BLaER1 (cell line): ENCODE measurements around the gene SFT2D1.
A peak's percentile ranks its signal among the peaks of the same experiment; 100 is the strongest.

ENCODE experiments used
- H3K27ac ChIP-seq: shearing (Covaris generic); formaldehyde crosslinking; 2 replicates; pipeline ENCODE4 v1.8.1; 2022
- H3K27me3 ChIP-seq: shearing (Covaris generic); formaldehyde crosslinking; 2 replicates; pipeline ENCODE4 v1.8.1; 2022
- H3K36me3 ChIP-seq: shearing (Covaris generic); formaldehyde crosslinking; 2 replicates; pipeline ENCODE4 v1.8.1; 2022
- H3K4me1 ChIP-seq: shearing (Covaris generic); formaldehyde crosslinking; 2 replicates; pipeline ENCODE4 v1.8.1; 2022
- H3K4me2 ChIP-seq: shearing (Covaris generic); formaldehyde crosslinking; 2 replicates; pipeline ENCODE4 v1.8.1; 2022
- H3K4me3 ChIP-seq: shearing (Covaris generic); formaldehyde crosslinking; 2 replicates; pipeline ENCODE4 v1.8.1; 2022
- H3K9ac ChIP-seq: shearing (Covaris generic); formaldehyde crosslinking; 2 replicates; pipeline ENCODE4 v1.8.1; 2022
- H3K9me3 ChIP-seq: shearing (Covaris generic); formaldehyde crosslinking; 2 replicates; pipeline ENCODE4 v1.8.1; 2022
- H4K20me1 ChIP-seq: shearing (Covaris generic); formaldehyde crosslinking; 2 replicates; pipeline ENCODE4 v1.8.1; 2022
- Cebpa-rat ChIP-seq: shearing (Covaris generic); IDR thresholded peaks from 2 replicates; pipeline ENCODE4 v1.8.1; 2022

SFT2D1 gene

GRCh38 chr6:166338854-166339253 lies 3.5 kb downstream of the SFT2D1 start:
- no peaks in the 10 kb centered on the region for H3K27me3 ChIP-seq
- H3K4me2 ChIP-seq, result peak overlapping the region; percentile 87
- peaks cover 74% of the 10 kb centered on the region for H4K20me1 ChIP-seq
- no peak overlapping the region for H3K27ac ChIP-seq
- H3K4me1 ChIP-seq, result peaks cover 86% of the 10 kb centered on the region
- H3K9ac ChIP-seq, result no peak overlapping the region
- TF ChIP-seq Cebpa-rat, result no peak
- no peak overlapping the region for H3K4me3 ChIP-seq
- H3K9me3 ChIP-seq, result no peaks in the 10 kb centered on the region
- H3K36me3 ChIP-seq, result peaks cover 58% of the 10 kb centered on the region

GRCh38 chr6:166336847-166337246 lies 5.5 kb downstream of the SFT2D1 start:
- H3K4me1 ChIP-seq, result peaks cover 96% of the 10 kb centered on the region
- H3K9ac ChIP-seq, result no peak overlapping the region
- peak overlapping the region; percentile 49 for H3K27ac ChIP-seq
- no peak for TF ChIP-seq Cebpa-rat
- peaks cover 58% of the 10 kb centered on the region for H3K36me3 ChIP-seq
- no peak overlapping the region for H3K4me3 ChIP-seq
- peaks cover 91% of the 10 kb centered on the region for H4K20me1 ChIP-seq
- peak overlapping the region; percentile 68 for H3K4me2 ChIP-seq
- H3K9me3 ChIP-seq, result no peaks in the 10 kb centered on the region
- no peaks in the 10 kb centered on the region for H3K27me3 ChIP-seq

GRCh38 chr6:166335378-166336302 lies 6.7 kb downstream of the SFT2D1 start:
- H3K9me3 ChIP-seq, result no peaks in the 10 kb centered on the region
- H3K27ac ChIP-seq, result peak overlapping the region; percentile 12; the same call in 1 of the 2 replicates
- no peak overlapping the region for H3K4me3 ChIP-seq
- peak overlapping the region; percentile 99 for H3K4me2 ChIP-seq
- no peak overlapping the region for H3K9ac ChIP-seq
- peaks cover 92% of the 10 kb centered on the region for H4K20me1 ChIP-seq
- no peaks in the 10 kb centered on the region for H3K27me3 ChIP-seq
- no peak for TF ChIP-seq Cebpa-rat
- peaks cover 60% of the 10 kb centered on the region for H3K36me3 ChIP-seq
- H3K4me1 ChIP-seq, result peaks cover 96% of the 10 kb centered on the region

GRCh38 chr6:166334878-166335277 lies 7.5 kb downstream of the SFT2D1 start:
- Histone ChIP-seq H3K4me2 (peak overlapping the region; percentile 99), H3K9me3 (no peaks in the 10 kb centered on the region), H3K27me3 (no peaks in the 10 kb centered on the region), H3K27ac (peak overlapping the region; percentile 90), H3K9ac (peak overlapping the region; percentile 71; the same call in 1 of the 2 replicates), H3K36me3 (peaks cover 64% of the 10 kb centered on the region), H3K4me1 (peaks cover 90% of the 10 kb centered on the region), H4K20me1 (peaks cover 91% of the 10 kb centered on the region), H3K4me3 (no peak overlapping the region)
- no peak for TF ChIP-seq Cebpa-rat

GRCh38 chr6:166333172-166333995 lies 9.0 kb downstream of the SFT2D1 start:
- TF ChIP-seq Cebpa-rat, result no peak
- Histone ChIP-seq H4K20me1 (peaks cover 88% of the 10 kb centered on the region), H3K27me3 (no peaks in the 10 kb centered on the region), H3K36me3 (peaks cover 61% of the 10 kb centered on the region), H3K4me1 (peaks cover 75% of the 10 kb centered on the region), H3K4me3 (peak overlapping the region; percentile 58), H3K4me2 (peak overlapping the region; percentile 99), H3K9ac (peak overlapping the region; percentile 71), H3K9me3 (no peaks in the 10 kb centered on the region), H3K27ac (peak overlapping the region; percentile 90)

GRCh38 chr6:166331503-166332415 lies 10.6 kb downstream of the SFT2D1 start:
- Histone ChIP-seq H3K4me1 (peaks cover 59% of the 10 kb centered on the region), H3K27me3 (no peaks in the 10 kb centered on the region), H3K4me3 (no peak overlapping the region), H3K27ac (peak overlapping the region; percentile 90; the same call in 1 of the 2 replicates), H4K20me1 (peaks cover 82% of the 10 kb centered on the region), H3K9me3 (no peaks in the 10 kb centered on the region), H3K9ac (no peak overlapping the region; the same call in 1 of the 2 replicates), H3K36me3 (peaks cover 57% of the 10 kb centered on the region), H3K4me2 (peak overlapping the region; percentile 99)
- no peak for TF ChIP-seq Cebpa-rat

GRCh38 chr6:166330612-166331011 lies 11.7 kb downstream of the SFT2D1 start:
- Histone ChIP-seq H3K27ac (no peak overlapping the region), H3K4me1 (peaks cover 48% of the 10 kb centered on the region), H3K36me3 (peaks cover 57% of the 10 kb centered on the region), H3K9me3 (no peaks in the 10 kb centered on the region), H4K20me1 (peaks cover 82% of the 10 kb centered on the region), H3K9ac (no peak overlapping the region), H3K4me2 (no peak overlapping the region), H3K27me3 (no peaks in the 10 kb centered on the region), H3K4me3 (no peak overlapping the region)
- no peak for TF ChIP-seq Cebpa-rat

GRCh38 chr6:166325383-166326042 lies 16.8 kb downstream of the SFT2D1 start:
- TF ChIP-seq Cebpa-rat, result no peak
- H3K4me2 ChIP-seq, result no peak overlapping the region
- no peak overlapping the region for H3K4me3 ChIP-seq
- H3K27me3 ChIP-seq, result no peaks in the 10 kb centered on the region
- H3K9ac ChIP-seq, result no peak overlapping the region
- H3K4me1 ChIP-seq, result 0 out of 2 replicates have a peak, but pooled peaks cover under 1% of the 10 kb centered on the region
- H3K27ac ChIP-seq, result no peak overlapping the region
- peaks cover 81% of the 10 kb centered on the region for H3K36me3 ChIP-seq
- peaks cover 50% of the 10 kb centered on the region for H4K20me1 ChIP-seq
- H3K9me3 ChIP-seq, result no peaks in the 10 kb centered on the region

GRCh38 chr6:166323395-166323794 lies 18.9 kb downstream of the SFT2D1 start:
- H3K4me2 ChIP-seq, result no peak overlapping the region
- H3K9me3 ChIP-seq, result no peaks in the 10 kb centered on the region
- no peak overlapping the region for H3K9ac ChIP-seq
- no peaks in the 10 kb centered on the region for H3K4me1 ChIP-seq
- no peak overlapping the region for H3K4me3 ChIP-seq
- H3K27me3 ChIP-seq, result no peaks in the 10 kb centered on the region
- TF ChIP-seq Cebpa-rat, result no peak
- no peak overlapping the region for H3K27ac ChIP-seq
- H3K36me3 ChIP-seq, result peaks cover 78% of the 10 kb centered on the region
- H4K20me1 ChIP-seq, result peaks cover 33% of the 10 kb centered on the region
